HG02588 (cell line): ENCODE measurements around the gene HNRNPUL1.
"Not testable (repeated sequence)": the region's sequence is repeated elsewhere in the genome, so short reads cannot be mapped to it uniquely, and the experiment has no call there.

Experiments
- ATAC-seq: cut with Tn5 transposase; IDR thresholded peaks from one replicate; pipeline ENCODE4 v1.9.1; 2021; ENCODE audit warnings: mild to moderate bottlenecking, moderate library complexity; ENCODE audit not compliant: unreplicated experiment

Gene HNRNPUL1

DNA sequence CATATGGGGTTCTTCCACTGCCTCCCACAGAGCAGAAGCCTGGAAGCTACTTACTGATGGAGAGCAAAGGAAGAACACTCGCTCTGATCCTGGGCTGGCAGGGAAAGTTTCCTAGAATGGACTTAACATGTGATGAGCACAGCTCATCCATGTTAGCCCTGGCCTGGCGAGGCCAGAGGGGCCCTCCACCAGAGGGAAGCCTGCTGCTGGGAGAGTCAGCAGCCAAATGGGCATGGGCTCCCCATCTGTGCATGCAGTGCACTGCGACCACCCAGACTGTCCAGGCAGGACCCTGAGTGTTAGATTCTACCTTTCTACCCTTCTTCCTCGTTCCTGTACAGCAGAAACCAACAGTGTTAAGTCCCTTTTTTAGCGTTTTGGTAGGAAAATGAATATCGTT is 8.9 kb downstream of the HNRNPUL1 start:
- ATAC-seq, result no peak

DNA sequence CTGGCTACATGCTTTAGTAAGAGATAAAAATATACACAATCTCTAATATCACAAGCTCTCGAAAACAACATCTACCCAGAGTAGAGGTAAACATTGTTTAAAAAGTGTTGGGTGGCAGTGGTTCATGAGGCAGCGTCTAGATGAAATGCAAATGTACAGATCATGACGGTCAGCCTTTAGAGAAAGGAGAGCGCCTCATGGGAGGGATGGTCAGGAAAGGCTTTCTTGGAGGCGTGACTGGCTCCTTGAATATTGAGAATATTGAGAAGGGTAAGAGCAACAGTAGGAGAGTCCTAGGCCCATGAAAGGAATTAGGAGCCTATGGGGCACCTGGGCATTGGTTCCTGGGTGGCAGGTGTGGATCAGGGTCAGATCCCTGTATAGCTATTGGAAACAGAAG is 10.6 kb downstream of the HNRNPUL1 start:
- no peak for ATAC-seq

DNA sequence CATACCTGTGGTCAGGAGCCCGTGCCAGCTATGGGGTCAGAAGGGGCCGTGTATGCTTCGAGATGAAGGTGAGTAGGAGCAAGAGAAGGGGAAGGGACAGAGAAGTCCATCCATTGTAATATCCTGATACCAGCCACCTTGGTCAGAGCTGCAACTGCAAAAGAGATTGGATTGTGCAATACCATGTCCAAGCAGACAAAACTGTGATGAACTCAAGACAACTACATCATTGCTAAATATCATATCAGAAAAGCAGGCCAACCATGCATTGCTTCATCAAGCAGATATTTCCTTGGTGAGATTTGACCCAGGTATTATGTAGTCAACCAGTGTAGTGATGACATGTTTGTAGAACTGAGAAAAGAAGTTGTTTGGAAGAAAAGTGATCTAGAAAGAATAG is 12.1 kb downstream of the HNRNPUL1 start:
- no peak for ATAC-seq

DNA sequence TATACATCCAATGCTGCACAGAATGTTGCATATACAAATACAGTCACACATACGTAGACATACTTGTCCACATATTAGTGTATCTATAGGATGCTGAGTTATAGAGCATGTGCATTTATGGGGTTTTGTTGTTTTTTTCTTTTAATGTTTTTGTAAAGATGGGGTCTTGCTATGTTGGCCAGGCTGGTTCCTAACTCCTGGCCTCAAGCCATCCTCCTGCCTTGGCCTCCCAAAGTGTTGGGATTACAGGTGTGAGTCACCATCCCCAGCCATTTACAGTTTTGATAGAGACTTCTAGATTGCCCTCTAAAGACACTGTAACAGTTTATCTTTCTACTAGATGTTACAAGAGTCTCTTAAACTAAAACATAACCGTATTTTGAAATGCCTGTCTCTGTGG is 14.3 kb downstream of the HNRNPUL1 start:
- no peak for ATAC-seq

DNA sequence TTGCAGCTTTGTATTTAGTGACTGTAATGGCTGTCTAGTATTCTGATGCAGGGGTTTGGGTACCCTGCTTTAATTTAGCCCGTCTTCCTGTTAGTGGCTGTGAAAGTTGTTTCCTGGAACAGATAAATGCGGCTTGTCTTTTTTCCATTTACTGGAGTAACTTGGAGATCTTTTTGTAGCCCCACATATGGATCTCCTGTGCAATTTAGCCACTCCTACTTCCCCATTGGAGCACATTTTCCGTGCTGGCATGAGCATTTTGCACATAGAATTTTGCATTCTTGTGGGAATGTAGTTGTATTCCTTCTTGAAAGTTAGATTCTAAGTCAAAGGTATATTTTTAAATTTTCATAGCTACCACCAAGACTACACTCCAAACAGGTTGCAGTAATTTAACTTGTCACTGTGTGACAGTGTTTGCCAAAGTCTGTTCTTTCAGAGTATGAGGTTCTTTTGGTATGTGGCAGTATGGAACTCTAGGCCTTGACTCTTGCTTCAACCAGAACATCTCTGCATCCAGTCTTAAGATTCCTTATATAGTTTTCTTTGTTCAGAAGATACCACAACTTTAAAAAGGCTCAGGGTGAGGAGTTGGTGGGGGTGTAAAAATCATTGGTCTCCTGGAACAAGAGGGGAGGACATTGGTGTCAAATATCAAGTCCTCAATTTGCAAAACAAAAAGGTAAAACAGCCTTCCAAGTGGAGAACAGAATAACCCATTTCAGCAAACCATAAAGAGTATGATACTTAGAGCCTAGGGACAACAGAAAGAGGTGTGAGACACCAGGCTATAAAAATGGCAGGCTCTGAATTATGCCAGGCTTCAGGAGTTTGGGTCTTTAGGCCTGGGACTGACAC is 24.7 kb downstream of the HNRNPUL1 start:
- ATAC-seq, result no peak

DNA sequence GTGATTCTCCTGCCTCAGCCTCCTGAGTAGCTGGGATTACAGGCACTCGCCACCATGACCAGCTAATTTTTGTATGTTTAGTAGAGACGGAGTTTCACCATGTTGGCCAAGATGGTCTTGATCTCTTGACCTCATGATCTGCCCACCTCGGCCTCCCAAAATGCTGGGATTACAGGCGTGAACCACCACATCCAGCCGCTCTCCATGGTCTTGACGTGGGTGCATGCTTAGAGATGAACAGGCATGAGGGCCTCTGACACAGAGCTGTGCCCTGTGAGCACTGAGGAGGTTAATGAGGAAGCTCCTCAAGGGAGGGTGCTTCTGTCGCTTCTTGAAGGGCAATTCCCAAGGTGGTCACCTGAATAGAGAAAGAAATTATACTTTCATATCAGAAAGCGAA is 25.6 kb downstream of the HNRNPUL1 start:
- ATAC-seq, result not testable (repeated sequence)

DNA sequence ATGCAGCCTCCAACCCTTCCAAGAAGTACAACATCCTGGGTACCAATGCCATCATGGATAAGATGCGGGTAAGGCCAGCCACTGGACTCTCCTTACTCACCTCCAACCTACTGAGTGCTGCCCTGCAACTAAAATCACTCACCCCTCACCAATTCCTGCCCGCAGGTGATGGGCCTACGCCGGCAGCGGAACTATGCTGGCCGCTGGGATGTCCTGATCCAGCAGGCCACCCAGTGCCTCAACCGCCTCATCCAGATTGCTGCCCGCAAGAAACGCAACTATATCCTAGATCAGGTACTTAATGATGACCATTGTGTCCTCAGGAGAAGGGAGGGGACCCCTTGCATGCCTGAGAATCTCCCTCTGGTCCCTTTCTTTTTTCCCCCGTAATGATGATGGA is 30.2 kb downstream of the HNRNPUL1 start:
- no peak for ATAC-seq

DNA sequence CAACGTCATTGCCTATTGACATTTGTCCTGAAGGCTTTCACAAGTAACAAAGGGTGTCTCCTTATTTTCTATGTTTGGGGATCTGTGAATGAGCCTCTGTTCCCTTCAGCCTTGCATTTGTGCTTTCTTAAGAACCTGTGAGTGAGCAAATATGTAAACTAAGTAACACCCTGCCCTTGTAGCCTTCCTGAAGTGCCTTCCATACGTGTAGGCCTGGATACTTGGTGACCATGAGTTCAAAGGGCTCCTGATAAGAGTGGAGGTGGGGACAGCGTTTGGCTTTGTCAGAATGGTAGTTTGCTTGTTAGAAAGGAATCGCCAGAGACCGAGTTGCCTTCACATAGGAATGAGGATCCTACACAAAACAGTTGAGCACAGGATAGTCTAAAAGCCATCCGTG is 31.3 kb downstream of the HNRNPUL1 start:
- ATAC-seq, result no peak

DNA sequence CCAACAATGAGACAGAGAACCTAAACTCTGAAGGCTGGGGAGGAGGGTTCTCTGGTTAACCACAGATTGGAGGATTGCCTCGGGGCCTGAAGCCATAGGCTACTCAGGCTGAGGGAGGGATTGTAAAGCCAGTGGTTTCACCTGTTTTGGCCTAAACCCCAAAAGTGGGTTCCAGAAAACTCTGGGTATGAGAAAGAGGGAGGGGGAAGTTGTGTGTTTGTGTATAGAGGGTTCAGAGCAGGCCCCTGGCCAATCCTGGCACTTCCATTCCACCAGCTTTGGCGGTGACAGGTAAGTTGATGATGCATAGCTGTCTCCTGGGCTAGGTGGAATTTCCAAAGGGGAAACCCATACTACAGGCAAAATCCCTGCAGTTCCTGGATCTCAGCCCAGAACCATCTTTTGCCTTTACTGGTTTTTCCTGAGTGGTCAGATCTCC is 32.3 kb downstream of the HNRNPUL1 start:
- no peak for ATAC-seq

DNA sequence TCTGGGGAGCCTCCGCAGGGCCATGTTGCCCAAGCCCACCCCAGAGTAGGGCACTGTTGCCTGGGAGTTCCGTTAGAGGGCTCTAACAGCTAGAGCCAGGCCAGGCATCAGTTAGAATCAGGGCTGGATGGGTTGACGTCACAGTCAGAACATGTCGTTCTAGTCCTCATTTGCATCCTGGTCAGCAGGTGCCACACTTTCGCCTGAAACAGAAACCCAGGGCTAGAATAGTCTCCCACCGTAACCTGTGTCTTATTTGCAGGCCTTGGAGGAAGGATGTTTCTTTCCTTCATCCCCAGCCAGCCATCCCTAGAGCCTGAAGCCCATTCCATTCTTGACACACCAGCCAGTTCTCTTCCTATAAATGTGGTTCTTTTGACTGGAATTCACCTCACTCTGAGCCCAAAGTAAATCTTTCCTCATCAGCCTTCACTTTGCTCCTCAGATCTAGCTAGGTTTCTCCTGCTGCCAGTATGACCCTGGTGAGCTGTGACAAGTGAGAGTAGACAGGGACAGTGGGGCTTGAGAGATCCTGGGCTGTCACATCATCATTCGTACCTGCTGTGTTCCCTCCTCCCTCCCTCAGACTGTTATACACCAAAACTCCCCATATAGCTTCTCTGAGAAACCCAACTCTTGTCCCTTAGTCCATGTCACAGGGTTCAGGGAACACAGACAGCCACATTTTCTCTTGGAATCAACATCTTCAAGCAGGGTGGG is 33.6 kb downstream of the HNRNPUL1 start:
- no peak for ATAC-seq

DNA sequence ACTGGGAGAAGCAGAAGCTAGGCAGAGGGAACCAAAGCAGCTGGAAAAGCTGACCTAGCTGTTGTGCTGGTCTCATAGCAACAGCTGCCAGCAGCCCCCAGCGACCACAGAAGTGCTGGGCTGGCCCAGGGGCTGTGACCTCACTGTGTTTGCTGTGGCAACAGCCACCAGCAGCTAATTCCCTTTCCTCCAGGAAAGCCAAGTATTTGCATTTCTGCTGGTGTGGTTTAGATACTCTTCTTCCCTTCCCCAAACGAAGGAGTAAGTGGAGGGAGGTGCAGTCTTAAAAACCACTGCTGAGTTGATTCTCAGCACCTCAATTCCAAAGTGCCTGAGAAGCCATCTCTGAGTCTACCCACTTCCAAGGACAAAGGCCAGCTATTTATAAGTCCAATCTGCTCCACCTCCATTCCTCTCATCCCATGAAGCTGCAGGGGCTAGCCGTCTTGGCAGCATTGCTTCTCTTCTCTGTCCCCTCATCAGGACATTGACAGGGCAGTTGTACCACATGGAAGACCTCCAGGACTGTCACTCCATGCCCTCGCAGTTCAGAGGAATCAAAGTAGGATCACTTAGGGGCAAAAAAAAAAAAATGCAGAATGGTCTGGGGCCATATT is 34.3 kb downstream of the HNRNPUL1 start:
- no peak for ATAC-seq

DNA sequence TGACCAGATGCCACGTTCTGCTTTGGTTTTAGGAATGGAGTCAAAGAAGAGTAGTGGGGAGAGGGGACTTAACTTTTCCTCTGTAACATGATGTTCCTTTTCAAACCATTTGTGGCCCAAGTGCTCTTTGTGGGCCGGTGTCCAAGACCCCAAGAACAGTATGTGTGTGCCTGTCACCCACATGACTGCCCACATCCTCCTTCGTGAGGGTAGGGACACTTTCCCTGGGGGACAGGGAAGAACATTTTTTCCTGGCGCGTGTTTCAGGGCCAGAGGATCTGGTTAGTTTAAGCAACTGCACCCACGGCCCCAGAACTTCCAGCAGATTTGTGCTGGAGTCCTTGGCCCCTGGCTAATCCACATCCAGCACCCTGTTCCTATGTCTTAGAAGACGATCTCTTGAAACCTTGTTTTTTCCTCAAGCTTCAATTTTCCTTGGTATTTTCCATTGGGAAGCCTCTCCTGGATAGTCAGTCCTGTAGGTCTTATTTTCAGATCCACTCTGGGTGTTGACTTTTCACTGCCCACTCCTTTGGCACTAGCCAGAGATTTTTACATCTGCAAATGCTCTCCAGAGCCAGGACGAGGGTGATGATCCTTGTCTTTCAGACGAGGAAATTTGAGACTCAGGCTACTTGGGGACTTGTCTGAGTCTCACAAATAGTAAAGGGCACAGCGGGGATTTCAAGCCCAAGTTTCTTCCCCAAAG is 35.0 kb downstream of the HNRNPUL1 start:
- no peak for ATAC-seq

DNA sequence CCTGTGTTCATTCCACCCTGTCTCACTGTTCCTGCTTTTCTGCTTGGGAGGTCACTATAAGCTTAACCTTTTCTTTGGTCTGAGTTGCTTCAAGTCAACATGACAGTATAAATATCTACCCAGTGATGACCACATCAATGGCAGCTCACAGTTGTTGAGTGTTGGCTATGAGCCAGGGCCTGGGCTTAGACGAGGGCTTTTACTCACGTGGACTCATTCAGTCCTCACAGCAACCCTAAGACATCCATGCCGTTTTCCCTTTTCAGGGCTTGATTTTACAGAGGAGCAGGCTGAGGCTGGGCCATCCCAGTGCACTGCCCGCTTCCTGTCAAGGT is 35.5 kb downstream of the HNRNPUL1 start:
- no peak for ATAC-seq

DNA sequence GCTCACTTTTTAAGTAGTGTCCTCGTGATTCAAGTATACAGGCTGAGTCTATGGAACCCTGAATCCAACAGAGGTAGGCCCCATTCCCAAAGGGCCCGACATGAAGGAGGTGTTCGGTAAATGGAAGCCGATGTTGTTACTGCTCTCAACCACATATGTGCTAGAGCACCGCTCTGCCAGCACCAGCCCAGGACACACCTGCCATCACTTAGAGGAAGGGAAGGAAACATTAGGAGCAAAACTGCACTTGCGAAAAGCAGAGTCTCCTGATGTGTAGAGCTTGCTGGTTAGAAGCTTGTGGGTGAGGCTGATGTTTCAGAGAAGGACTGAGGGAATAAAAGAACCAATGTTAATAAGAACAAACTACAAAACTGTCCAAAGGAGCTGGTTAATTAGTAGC is 36.4 kb downstream of the HNRNPUL1 start:
- no peak for ATAC-seq

DNA sequence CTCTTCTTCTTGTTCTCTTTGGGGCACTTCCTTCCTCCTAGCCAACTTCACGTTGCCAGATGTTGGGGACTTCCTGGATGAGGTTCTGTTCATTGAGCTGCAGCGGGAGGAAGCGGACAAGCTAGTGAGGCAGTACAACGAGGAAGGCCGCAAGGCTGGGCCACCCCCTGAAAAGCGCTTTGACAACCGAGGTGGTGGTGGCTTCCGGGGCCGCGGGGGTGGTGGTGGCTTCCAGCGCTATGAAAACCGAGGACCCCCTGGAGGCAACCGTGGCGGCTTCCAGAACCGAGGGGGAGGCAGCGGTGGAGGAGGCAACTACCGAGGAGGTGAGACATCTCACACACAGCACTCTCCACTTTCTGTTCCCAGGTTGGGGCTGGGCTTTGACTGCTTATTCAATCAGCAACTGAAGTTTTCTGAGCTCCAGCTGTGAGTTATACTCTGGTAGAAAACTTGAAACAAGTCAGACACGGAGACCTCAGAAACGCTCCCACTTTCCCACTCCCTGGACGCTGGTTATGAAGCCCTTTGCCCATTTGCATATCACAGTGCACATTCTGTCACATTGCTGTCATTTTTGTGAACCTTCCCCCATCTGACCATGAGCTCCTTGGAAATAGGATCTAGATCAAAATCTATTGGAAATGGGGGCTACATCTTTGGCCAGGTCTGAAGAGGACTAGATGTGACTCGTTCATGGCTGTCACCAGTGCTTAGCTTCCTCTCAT is 38.6 kb downstream of the HNRNPUL1 start:
- ATAC-seq, result no peak

DNA sequence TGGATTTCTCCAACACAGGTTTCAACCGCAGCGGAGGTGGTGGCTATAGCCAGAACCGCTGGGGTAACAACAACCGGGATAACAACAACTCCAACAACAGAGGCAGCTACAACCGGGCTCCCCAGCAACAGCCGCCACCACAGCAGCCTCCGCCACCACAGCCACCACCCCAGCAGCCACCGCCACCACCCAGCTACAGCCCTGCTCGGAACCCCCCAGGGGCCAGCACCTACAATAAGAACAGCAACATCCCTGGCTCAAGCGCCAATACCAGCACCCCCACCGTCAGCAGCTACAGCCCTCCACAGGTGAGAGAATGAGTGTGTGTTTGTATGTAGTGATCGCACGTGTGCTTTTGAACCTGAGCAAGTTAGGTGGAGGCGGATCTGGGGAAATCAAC is 39.8 kb downstream of the HNRNPUL1 start:
- ATAC-seq, result no peak

DNA sequence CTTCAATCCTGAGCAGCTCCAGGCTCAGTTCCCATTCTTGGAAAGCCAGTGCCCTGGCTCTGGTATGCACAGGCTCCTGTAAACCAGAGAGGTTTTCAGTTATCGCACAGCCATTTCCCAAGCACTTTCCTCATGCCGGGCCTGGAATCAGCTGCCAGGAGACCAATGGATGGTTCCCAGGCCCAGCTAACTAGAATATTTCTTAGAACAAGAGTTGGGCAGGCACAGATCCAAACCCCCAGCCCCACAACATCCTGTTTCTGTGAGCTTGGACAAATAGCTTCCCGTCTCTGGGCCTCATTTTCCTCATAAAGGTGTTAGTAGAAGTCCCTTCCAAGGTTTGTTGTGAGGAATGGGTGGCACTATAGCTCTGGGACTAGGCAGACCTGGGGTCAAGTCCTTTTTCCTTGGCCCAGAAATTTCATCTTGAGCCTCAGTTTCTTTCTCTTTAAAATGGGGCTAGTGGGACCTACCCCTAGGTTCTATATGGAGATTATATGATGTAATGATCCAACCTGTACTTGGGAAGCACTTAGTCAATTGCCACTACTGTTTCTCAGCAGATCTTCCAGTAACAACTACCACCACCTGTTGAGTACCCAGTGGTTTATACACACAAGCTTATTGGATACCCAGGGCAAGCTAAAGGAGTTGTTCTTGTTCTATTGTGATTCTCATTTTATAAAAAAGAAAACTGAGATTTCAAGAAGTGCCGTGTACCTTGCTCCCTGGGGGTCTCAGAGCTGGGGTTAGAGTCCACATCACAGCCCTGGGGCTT is 40.7 kb downstream of the HNRNPUL1 start:
- ATAC-seq, result no peak

DNA sequence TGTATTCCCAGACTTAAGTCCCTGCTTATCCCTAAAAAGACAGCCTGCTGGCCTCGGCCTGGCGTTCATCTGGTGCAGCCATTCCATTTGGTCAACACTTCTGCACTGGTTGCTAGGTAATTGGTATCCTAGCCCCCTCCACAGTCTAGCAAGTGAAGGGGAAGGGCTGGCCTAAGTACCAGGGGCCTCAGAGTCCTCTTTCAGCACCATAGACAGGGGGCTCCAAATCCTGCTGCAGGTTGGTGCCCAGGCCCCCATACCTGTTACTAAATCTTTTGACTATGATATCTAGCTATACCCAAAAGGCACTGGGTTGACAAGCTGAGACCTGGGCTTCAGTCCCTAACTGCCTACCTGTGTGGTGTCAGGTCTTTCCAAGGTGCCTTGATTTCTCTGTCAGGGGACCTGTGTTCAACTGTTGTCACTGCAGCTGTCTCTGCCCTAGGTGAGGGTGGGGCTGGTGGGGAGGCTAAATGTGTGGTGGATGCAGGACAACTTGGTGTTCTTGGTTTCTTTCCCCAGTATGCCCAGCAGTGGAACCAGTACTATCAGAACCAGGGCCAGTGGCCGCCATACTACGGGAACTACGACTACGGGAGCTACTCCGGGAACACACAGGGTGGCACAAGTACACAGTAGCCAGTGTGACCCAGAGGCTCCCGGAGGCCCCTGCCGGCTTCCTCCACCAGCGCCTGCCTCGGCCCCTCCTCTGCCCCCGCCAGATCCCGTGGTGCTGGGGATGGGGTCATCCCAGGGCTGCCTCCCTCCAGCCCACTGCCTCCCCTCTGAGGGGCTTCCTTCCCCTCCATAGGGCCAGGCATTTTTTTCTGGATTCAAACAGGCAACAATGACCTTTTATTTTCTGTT is 42.0 kb downstream of the HNRNPUL1 start:
- no peak for ATAC-seq
